Endothelial cell (in vitro differentiated cells): ENCODE results near the gene DAPK1. TPM values are rescaled to one million over a fixed set of nuclear protein-coding genes. Genes with fewer than 3 reads are reported as not detected.

Source experiments
- DNase-seq: peaks from one replicate; pipeline ENCODE4 v3.0.0; 2021; ENCODE audit warnings: low spot score
- H3K27ac Mint-ChIP-seq: one replicate; pipeline ENCODE4 v1.8.0; 2021; ENCODE audit warnings: mixed read lengths, inconsistent platforms; ENCODE audit not compliant: unreplicated experiment
- H3K27me3 Mint-ChIP-seq: one replicate; pipeline ENCODE4 v1.8.0; 2021; ENCODE audit warnings: mild to moderate bottlenecking, moderate library complexity, mixed read lengths, inconsistent platforms; ENCODE audit not compliant: unreplicated experiment
- H3K36me3 Mint-ChIP-seq: one replicate; pipeline ENCODE4 v1.8.0; 2021; ENCODE audit warnings: mild to moderate bottlenecking, low read depth, mixed read lengths, inconsistent platforms; ENCODE audit not compliant: unreplicated experiment
- H3K4me1 Mint-ChIP-seq: one replicate; pipeline ENCODE4 v1.8.0; 2021; ENCODE audit warnings: mild to moderate bottlenecking, mixed read lengths, inconsistent platforms; ENCODE audit not compliant: unreplicated experiment
- H3K4me3 Mint-ChIP-seq: one replicate; pipeline ENCODE4 v1.8.0; 2021; ENCODE audit warnings: mild to moderate bottlenecking, mixed read lengths, inconsistent platforms; ENCODE audit not compliant: unreplicated experiment
- H3K9me3 Mint-ChIP-seq: one replicate; pipeline ENCODE4 v1.8.0; 2021; ENCODE audit warnings: mixed read lengths, inconsistent platforms; ENCODE audit not compliant: unreplicated experiment
- total RNA-seq: library from RNA; stranded (reverse); fragmentation: NEBNext Ultra II Directional; extraction: Animal tissue kit (Norgen Biotek cat#: 25700); gene quantifications from one replicate; pipeline ENCODE4 v1.2.1, GENCODE V29; 2021; ENCODE audit not compliant: unreplicated experiment
- TF ChIP-seq, protein P1 (sequence below): fragments of 200-600 bp; sonication (generic); IDR thresholded peaks from one replicate; pipeline ENCODE4 v1.5.0; 2021; ENCODE audit warnings: antibody characterized with exemption; ENCODE audit not compliant: unreplicated experiment

The DAPK1 gene
- total RNA-seq, 1 donor from 2014 or later = 36.8 TPM

DNA sequence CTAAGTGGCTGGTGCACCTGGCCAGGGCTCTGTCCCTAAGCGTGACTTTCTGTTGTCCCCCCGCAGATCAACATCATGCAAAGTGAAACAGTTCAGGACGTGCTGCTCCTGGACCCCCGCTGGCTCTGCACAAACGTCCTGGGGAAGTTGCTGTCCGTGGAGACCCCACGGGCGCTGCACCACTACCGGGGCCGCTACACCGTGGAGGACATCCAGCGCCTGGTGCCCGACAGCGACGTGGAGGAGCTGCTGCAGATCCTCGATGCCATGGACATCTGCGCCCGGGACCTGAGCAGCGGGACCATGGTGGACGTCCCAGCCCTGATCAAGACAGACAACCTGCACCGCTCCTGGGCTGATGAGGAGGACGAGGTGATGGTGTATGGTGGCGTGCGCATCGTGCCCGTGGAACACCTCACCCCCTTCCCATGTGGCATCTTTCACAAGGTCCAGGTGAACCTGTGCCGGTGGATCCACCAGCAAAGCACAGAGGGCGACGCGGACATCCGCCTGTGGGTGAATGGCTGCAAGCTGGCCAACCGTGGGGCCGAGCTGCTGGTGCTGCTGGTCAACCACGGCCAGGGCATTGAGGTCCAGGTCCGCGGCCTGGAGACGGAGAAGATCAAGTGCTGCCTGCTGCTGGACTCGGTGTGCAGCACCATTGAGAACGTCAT is 208.5 kb downstream of the DAPK1 start:
- no peaks in the 10 kb centered on the region for H3K27me3 Mint-ChIP-seq
- H3K9me3 Mint-ChIP-seq = no peaks in the 10 kb centered on the region
- no peak for DNase-seq
- peaks cover 13% of the 10 kb centered on the region for H3K36me3 Mint-ChIP-seq
- TF ChIP-seq, protein P1, sequence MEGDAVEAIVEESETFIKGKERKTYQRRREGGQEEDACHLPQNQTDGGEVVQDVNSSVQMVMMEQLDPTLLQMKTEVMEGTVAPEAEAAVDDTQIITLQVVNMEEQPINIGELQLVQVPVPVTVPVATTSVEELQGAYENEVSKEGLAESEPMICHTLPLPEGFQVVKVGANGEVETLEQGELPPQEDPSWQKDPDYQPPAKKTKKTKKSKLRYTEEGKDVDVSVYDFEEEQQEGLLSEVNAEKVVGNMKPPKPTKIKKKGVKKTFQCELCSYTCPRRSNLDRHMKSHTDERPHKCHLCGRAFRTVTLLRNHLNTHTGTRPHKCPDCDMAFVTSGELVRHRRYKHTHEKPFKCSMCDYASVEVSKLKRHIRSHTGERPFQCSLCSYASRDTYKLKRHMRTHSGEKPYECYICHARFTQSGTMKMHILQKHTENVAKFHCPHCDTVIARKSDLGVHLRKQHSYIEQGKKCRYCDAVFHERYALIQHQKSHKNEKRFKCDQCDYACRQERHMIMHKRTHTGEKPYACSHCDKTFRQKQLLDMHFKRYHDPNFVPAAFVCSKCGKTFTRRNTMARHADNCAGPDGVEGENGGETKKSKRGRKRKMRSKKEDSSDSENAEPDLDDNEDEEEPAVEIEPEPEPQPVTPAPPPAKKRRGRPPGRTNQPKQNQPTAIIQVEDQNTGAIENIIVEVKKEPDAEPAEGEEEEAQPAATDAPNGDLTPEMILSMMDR = no peak
- H3K27ac Mint-ChIP-seq = no peak overlapping the region
- H3K4me1 Mint-ChIP-seq = peaks cover 2% of the 10 kb centered on the region
- no peak overlapping the region for H3K4me3 Mint-ChIP-seq

DNA sequence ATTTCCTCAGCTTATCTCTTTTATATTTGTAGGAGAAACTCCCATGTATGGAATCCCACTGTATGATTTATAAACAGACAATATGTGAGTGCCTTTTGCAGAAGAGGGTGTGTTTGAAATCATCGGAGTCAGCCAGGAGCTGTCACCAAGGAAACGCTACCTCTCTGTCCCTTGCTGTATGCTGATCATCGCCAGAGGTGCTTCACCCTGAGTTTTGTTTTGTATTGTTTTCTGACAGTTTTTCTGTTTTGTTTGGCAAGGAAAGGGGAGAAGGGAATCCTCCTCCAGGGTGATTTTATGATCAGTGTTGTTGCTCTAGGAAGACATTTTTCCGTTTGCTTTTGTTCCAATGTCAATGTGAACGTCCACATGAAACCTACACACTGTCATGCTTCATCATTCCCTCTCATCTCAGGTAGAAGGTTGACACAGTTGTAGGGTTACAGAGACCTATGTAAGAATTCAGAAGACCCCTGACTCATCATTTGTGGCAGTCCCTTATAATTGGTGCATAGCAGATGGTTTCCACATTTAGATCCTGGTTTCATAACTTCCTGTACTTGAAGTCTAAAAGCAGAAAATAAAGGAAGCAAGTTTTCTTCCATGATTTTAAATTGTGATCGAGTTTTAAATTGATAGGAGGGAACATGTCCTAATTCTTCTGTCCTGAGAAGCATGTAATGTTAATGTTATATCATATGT is 210.3 kb downstream of the DAPK1 start:
- Mint-ChIP-seq H3K4me3 (no peak overlapping the region), H3K9me3 (no peaks in the 10 kb centered on the region), H3K4me1 (peaks cover 8% of the 10 kb centered on the region), H3K27me3 (peaks cover 2% of the 10 kb centered on the region), H3K36me3 (peaks cover 13% of the 10 kb centered on the region), H3K27ac (no peak overlapping the region)
- TF ChIP-seq, protein P1 = no peak
- no peak for DNase-seq

DNA sequence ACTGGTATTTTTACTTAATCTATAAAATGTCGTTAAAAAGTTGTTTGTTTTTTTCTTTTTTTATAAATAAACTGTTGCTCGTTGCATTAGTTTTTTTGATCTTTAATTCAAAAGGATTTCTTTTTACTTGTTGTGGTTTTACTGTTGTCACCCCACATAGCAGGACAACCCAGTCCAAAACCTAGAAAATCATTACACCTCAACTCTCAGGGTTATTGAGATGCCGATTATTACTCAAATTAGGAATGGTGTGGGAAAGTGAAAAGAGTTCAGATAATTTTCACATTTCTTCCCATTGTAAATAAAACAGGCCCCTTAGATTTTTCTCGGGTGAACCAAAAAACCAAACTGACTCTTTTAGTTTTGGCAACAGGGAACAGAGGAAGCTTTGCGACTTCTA is 210.9 kb downstream of the DAPK1 start:
- no peak for DNase-seq
- H3K4me3 Mint-ChIP-seq = no peak overlapping the region
- TF ChIP-seq, protein P1 = no peak

GRCh38 chr9:87708986-87709728 is 211.5 kb downstream of the DAPK1 start:
- no peak for DNase-seq
- Mint-ChIP-seq H3K27me3 (peaks cover 2% of the 10 kb centered on the region), H3K4me1 (peaks cover 16% of the 10 kb centered on the region), H3K36me3 (peaks cover 10% of the 10 kb centered on the region), H3K4me3 (no peak overlapping the region), H3K9me3 (no peaks in the 10 kb centered on the region), H3K27ac (peak overlapping the region; percentile 33)
- TF ChIP-seq, protein P1 = no peak

More for the DNA sequence above, 210.9 kb downstream of the DAPK1 start:
- no peaks in the 10 kb centered on the region for H3K9me3 Mint-ChIP-seq
- H3K27me3 Mint-ChIP-seq = peaks cover 2% of the 10 kb centered on the region
- H3K4me1 Mint-ChIP-seq = peaks cover 12% of the 10 kb centered on the region
- no peak overlapping the region for H3K27ac Mint-ChIP-seq
- peaks cover 10% of the 10 kb centered on the region for H3K36me3 Mint-ChIP-seq

- TF ChIP-seq, protein P1 = no peak
- H3K9me3 Mint-ChIP-seq = no peaks in the 10 kb centered on the region
- peaks cover 10% of the 10 kb centered on the region for H3K36me3 Mint-ChIP-seq
- no peak for DNase-seq
- H3K27me3 Mint-ChIP-seq = peaks cover 2% of the 10 kb centered on the region
- no peak overlapping the region for H3K27ac Mint-ChIP-seq
- H3K4me1 Mint-ChIP-seq = peaks cover 21% of the 10 kb centered on the region
- no peak overlapping the region for H3K4me3 Mint-ChIP-seq
These were observed 212.8 kb downstream of the DAPK1 start for GRCh38 chr9:87710443-87710842.
